AG09319 (cell line): ENCODE measurements around the gene TMCC3.

Experiments used
- DNase-seq: peaks from one replicate; pipeline ENCODE4 v3.0.0-alpha.2; 2010; ENCODE audit warnings: low read depth; ENCODE audit errors: extremely low read depth
- CTCF ChIP-seq: IDR thresholded peaks from 2 replicates; pipeline ENCODE4 v1.5.1; 2011; ENCODE audit warnings: low read depth, mild to moderate bottlenecking, inconsistent platforms, low read length, moderate library complexity

TMCC3 gene

GRCh38 chr12:94663071-94663470 is 12.7 kb upstream of the TMCC3 start:
- no peak for DNase-seq
- no peak for TF ChIP-seq CTCF

GRCh38 chr12:94660436-94660835 is 10.1 kb upstream of the TMCC3 start:
- no peak for TF ChIP-seq CTCF

GRCh38 chr12:94659346-94659930 is 9.1 kb upstream of the TMCC3 start:
- DNase-seq: no peak
- no peak for TF ChIP-seq CTCF

More at GRCh38 chr12:94660436-94660835, 10.1 kb upstream of the TMCC3 start:
- no peak for DNase-seq

- DNase-seq: no peak
- TF ChIP-seq CTCF: no peak
These were observed 8.6 kb upstream of the TMCC3 start for GRCh38 chr12:94658931-94659330.

GRCh38 chr12:94656556-94656955 is 6.2 kb upstream of the TMCC3 start:
- DNase-seq: no peak
- TF ChIP-seq CTCF: no peak

- TF ChIP-seq CTCF: no peak; the same call in none of the 2 replicates
These were observed 811 bp downstream of the TMCC3 start for GRCh38 chr12:94649349-94650142.

GRCh38 chr12:94648578-94648977 is 1.8 kb downstream of the TMCC3 start:
- TF ChIP-seq CTCF: no peak
- DNase-seq: no peak

More at GRCh38 chr12:94649349-94650142, 811 bp downstream of the TMCC3 start:
- no peak for DNase-seq
